ENCODE results near the gene C11orf86. TPM values are rescaled to one million over a fixed set of nuclear protein-coding genes. Genes with fewer than 3 reads are reported as not detected.

C11orf86 gene
- total and polyA plus RNA-seq, 4 experiments from 2014 or later, result not detected

DNA sequence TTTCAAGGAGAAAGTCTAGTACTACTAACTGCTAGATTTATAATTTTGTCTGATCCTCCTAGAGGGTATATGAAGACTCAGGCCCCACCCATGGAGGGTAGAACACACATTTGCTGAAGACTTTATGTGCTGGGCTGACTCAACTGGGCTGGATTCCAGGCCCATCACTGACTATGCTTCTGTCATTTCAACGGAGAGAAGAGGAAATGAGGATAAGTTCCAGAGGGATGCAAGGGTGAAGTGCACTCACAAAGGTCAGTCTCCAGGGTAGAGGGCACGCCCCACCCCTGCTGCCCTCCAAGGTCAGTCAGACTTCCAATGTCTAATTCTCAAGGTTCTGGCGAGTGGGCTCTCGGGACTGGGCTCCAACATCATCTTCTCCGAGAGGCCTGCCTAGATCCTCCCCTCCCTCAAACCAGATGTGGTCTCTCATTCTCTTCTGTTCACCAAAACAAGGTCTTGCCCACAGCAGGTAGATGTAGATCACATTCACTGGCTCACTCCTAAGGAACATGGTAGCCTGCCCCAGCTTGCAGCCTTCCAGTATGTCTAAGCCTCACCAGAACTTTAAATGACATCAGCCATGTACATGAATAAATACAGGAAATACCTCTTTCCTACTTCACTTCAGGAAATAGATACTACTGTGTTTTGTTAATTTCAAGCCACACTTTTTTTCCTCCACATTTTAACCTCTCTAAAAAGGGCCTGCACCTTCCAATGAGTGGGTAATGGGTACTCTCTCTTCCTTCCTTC is 7.3 kb upstream of the C11orf86 start:
- Histone ChIP-seq H3K27ac (ENCODE audit: low read depth, low read length) (no peak overlapping the region), H3K4me3 (ENCODE audit: low read length in 2 of 2) (no peak overlapping the region), H3K36me3 (ENCODE audit: insufficient read depth, low read length) (no peaks in the 10 kb centered on the region), H3K9me3 (ENCODE audit: control insufficient read depth in 1 of 2, low read length in 2 of 2) (no peaks in the 10 kb centered on the region), H3K27me3 (ENCODE audit: insufficient read depth, low read length) (no peaks in the 10 kb centered on the region), H3K4me1 (ENCODE audit: insufficient read depth, low read length) (no peaks in the 10 kb centered on the region)
- no peak for DNase-seq
- CTCF ChIA-PET (ENCODE audit: partially characterized antibody), result no interaction called here
- POLR2A ChIA-PET (ENCODE audit: partially characterized antibody), result no interaction called here
- peaks cover 4 to 8% of the 10 kb centered on the region in 2 donors for H3K27me3 Mint-ChIP-seq
- H3K27ac Mint-ChIP-seq, result no peak overlapping the region
- H3K4me1 Mint-ChIP-seq, result peaks cover 0 to 5% (median 2%) of the 10 kb centered on the region in 4 donors
- H3K4me3 Mint-ChIP-seq, result no peak overlapping the region
- H3K36me3 Mint-ChIP-seq, result no peaks in the 10 kb centered on the region
- H3K9me3 Mint-ChIP-seq, result peaks cover 0 to 5% (median 0%) of the 10 kb centered on the region in 8 donors
- intact Hi-C loops (cut with micrococcal nuclease), result no loop called here

DNA sequence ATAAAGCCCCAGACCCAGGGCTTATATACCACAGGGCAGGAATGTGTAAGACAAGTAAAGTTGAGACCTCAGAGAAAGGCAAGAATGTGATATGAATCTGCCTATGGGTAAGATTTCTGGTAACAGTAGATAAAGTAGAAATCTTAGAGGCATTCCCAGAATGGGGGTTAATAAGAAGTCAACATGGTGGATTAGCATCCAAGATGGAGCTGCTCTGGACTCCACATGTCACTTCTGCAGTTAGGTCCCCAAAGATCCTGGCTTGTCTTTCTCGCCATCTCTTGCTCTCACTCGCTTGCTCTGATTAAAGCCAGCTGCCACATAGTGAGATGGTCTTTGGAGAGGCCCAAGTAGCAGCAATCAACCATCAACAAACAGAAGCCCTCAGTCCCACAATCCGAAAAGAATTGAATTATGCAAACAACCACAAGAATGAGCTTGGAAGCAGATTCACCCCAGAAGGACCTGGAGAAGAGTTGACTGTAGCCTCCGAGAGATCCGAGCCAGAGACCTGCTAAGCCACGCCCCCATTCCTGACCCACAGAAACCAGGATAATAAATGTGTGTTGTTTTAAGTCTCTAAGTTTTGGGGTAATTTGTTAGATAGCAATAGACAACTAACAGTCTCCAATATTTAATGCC is 5.4 kb upstream of the C11orf86 start:
- POLR2A ChIA-PET (ENCODE audit: partially characterized antibody), result no interaction called here
- no peak overlapping the region for H3K27ac Mint-ChIP-seq
- H3K9me3 Mint-ChIP-seq, result peaks cover 0 to 5% (median 0%) of the 10 kb centered on the region in 8 donors
- Histone ChIP-seq H3K4me1 (ENCODE audit: insufficient read depth, low read length) (no peaks in the 10 kb centered on the region), H3K27me3 (ENCODE audit: insufficient read depth, low read length) (no peaks in the 10 kb centered on the region), H3K36me3 (ENCODE audit: insufficient read depth, low read length) (no peaks in the 10 kb centered on the region), H3K4me3 (ENCODE audit: low read length in 2 of 2) (no peak overlapping the region), H3K27ac (ENCODE audit: low read depth, low read length) (no peak overlapping the region), H3K9me3 (ENCODE audit: control insufficient read depth in 1 of 2, low read length in 2 of 2) (no peaks in the 10 kb centered on the region)
- intact Hi-C loops (cut with micrococcal nuclease), result loop anchor here (10.0 kb wide), 1 partner anchor 275 kb away; no protein-coding TSS in a partner anchor
- peaks cover 0 to 5% (median 2%) of the 10 kb centered on the region in 4 donors for H3K4me1 Mint-ChIP-seq
- no peak for DNase-seq
- no peak overlapping the region for H3K4me3 Mint-ChIP-seq
- no peaks in the 10 kb centered on the region for H3K36me3 Mint-ChIP-seq
- H3K27me3 Mint-ChIP-seq, result peaks cover 5 to 8% of the 10 kb centered on the region in 2 donors
- CTCF ChIA-PET (ENCODE audit: partially characterized antibody), result no interaction called here

DNA sequence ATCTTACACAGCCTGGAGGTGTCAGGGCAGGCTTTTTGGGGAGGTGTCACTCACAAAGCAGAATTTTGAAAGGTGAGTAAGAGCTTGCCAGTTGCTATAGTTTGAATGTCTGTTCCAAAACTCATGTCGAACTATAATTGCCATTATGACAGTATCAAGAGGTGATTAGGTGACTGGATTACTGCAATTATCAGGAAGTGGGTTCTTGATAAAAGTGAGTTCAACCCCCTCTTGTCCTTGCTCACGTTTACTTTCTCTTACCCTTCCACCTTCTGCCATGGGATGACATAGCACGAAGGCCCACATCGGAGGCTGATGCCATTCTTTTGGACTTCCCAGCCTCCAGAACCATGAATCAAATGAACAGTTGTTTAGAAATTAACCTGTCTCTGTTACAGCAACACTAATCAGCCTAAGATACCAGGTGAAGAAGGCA is 4.7 kb upstream of the C11orf86 start:
- CTCF ChIA-PET (ENCODE audit: partially characterized antibody), result no interaction called here
- Histone ChIP-seq H3K27me3 (ENCODE audit: insufficient read depth, low read length) (no peaks in the 10 kb centered on the region), H3K36me3 (ENCODE audit: insufficient read depth, low read length) (no peaks in the 10 kb centered on the region), H3K9me3 (ENCODE audit: control insufficient read depth in 1 of 2, low read length in 2 of 2) (no peaks in the 10 kb centered on the region), H3K27ac (ENCODE audit: low read depth, low read length) (no peak overlapping the region), H3K4me1 (ENCODE audit: insufficient read depth, low read length) (no peaks in the 10 kb centered on the region), H3K4me3 (ENCODE audit: low read length in 2 of 2) (no peak overlapping the region)
- H3K36me3 Mint-ChIP-seq, result no peaks in the 10 kb centered on the region
- no peak for DNase-seq
- H3K4me1 Mint-ChIP-seq, result peaks cover 0 to 5% (median 2%) of the 10 kb centered on the region in 4 donors
- no peak overlapping the region for H3K4me3 Mint-ChIP-seq
- POLR2A ChIA-PET (ENCODE audit: partially characterized antibody), result no interaction called here
- H3K9me3 Mint-ChIP-seq, result peaks cover 0 to 5% (median 0%) of the 10 kb centered on the region in 8 donors
- peaks cover 5 to 8% of the 10 kb centered on the region in 2 donors for H3K27me3 Mint-ChIP-seq
- intact Hi-C loops (cut with micrococcal nuclease), result loop anchor here (10.0 kb wide), 1 partner anchor 276 kb away; no protein-coding TSS in a partner anchor
- no peak overlapping the region for H3K27ac Mint-ChIP-seq

- H3K4me3 ChIP-seq (ENCODE audit: low read length in 2 of 2), result no peak overlapping the region
- H3K36me3 ChIP-seq (ENCODE audit: insufficient read depth, low read length), result no peaks in the 10 kb centered on the region
- H3K4me1 Mint-ChIP-seq, result peaks cover 0 to 3% (median under 1%) of the 10 kb centered on the region in 4 donors
- no peaks in the 10 kb centered on the region for H3K9me3 ChIP-seq (ENCODE audit: control insufficient read depth in 1 of 2, low read length in 2 of 2)
- H3K4me3 Mint-ChIP-seq, result no peak overlapping the region
- ChIA-PET CTCF (ENCODE audit: partially characterized antibody) (no interaction called here), POLR2A (ENCODE audit: partially characterized antibody) (no interaction called here)
- intact Hi-C loops (cut with micrococcal nuclease), result loop anchor here (10.0 kb wide), 1 partner anchor 276 kb away; no protein-coding TSS in a partner anchor
- peaks cover 0 to 5% (median 0%) of the 10 kb centered on the region in 8 donors for H3K9me3 Mint-ChIP-seq
- H3K4me1 ChIP-seq (ENCODE audit: insufficient read depth, low read length), result no peaks in the 10 kb centered on the region
- no peak overlapping the region for H3K27ac Mint-ChIP-seq
- DNase-seq, result no peak
- no peak overlapping the region for H3K27ac ChIP-seq (ENCODE audit: low read depth, low read length)
- H3K36me3 Mint-ChIP-seq, result no peaks in the 10 kb centered on the region
- no peaks in the 10 kb centered on the region for H3K27me3 ChIP-seq (ENCODE audit: insufficient read depth, low read length)
- H3K27me3 Mint-ChIP-seq, result peaks cover 6 to 10% of the 10 kb centered on the region in 2 donors
Measured at GRCh38 chr11:66970807-66971442, 4.2 kb upstream of the C11orf86 start.

DNA sequence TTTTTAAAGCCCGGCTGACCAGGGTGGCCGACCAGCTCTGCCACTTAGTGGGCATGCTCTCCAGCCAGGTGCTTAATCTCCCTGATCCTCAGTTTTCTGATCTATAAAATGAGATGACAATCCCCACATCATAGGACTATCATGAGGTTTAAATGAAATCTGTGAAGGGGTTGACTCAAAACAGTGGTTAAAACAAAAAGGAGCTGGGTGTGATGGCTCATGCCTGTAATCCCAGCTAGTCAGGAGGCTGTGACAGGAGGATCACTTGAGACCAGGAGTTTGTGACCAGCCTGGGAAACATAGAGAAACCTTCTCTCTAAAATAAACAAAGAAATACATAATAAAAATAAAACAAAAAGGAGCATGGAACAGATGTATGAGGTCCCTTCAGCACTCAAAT is 3.6 kb upstream of the C11orf86 start:
- H3K27me3 Mint-ChIP-seq, result peaks cover 6 to 10% of the 10 kb centered on the region in 2 donors
- H3K36me3 Mint-ChIP-seq, result no peaks in the 10 kb centered on the region
- intact Hi-C loops (cut with micrococcal nuclease), result loop anchor here (10.0 kb wide), 1 partner anchor 277 kb away; no protein-coding TSS in a partner anchor
- ChIA-PET POLR2A (ENCODE audit: partially characterized antibody) (no interaction called here), CTCF (ENCODE audit: partially characterized antibody) (no interaction called here)
- H3K36me3 ChIP-seq (ENCODE audit: insufficient read depth, low read length), result no peaks in the 10 kb centered on the region
- H3K4me3 ChIP-seq (ENCODE audit: low read length in 2 of 2), result no peak overlapping the region
- no peaks in the 10 kb centered on the region for H3K27me3 ChIP-seq (ENCODE audit: insufficient read depth, low read length)
- peaks cover 0 to 5% (median 0%) of the 10 kb centered on the region in 8 donors for H3K9me3 Mint-ChIP-seq
- H3K4me1 ChIP-seq (ENCODE audit: insufficient read depth, low read length), result no peaks in the 10 kb centered on the region
- H3K9me3 ChIP-seq (ENCODE audit: control insufficient read depth in 1 of 2, low read length in 2 of 2), result no peaks in the 10 kb centered on the region
- no peak overlapping the region for H3K4me3 Mint-ChIP-seq
- H3K27ac Mint-ChIP-seq, result no peak overlapping the region
- DNase-seq, result no peak
- no peaks in the 10 kb centered on the region for H3K4me1 Mint-ChIP-seq
- no peak overlapping the region for H3K27ac ChIP-seq (ENCODE audit: low read depth, low read length)

- H3K9me3 ChIP-seq (ENCODE audit: control insufficient read depth in 1 of 2, low read length in 2 of 2), result peaks cover 0 to 3% of the 10 kb centered on the region in 2 donors
- H3K36me3 Mint-ChIP-seq, result no peaks in the 10 kb centered on the region
- ChIA-PET POLR2A (ENCODE audit: partially characterized antibody) (no interaction called here), CTCF (ENCODE audit: partially characterized antibody) (no interaction called here)
- no peaks in the 10 kb centered on the region for H3K4me1 Mint-ChIP-seq
- H3K4me3 Mint-ChIP-seq, result no peak overlapping the region
- no peaks in the 10 kb centered on the region for H3K36me3 ChIP-seq (ENCODE audit: insufficient read depth, low read length)
- no peaks in the 10 kb centered on the region for H3K4me1 ChIP-seq (ENCODE audit: insufficient read depth, low read length)
- no peak for DNase-seq
- no peaks in the 10 kb centered on the region for H3K27me3 ChIP-seq (ENCODE audit: insufficient read depth, low read length)
- peaks cover 0 to 10% (median 3%) of the 10 kb centered on the region in 8 donors for H3K9me3 Mint-ChIP-seq
- peaks cover 8 to 10% of the 10 kb centered on the region in 2 donors for H3K27me3 Mint-ChIP-seq
- H3K27ac Mint-ChIP-seq, result peak overlapping the region in 1 of 7 donors; percentile 38
- H3K4me3 ChIP-seq (ENCODE audit: low read length in 2 of 2), result no peak overlapping the region
- no peak overlapping the region for H3K27ac ChIP-seq (ENCODE audit: low read depth, low read length)
- intact Hi-C loops (cut with micrococcal nuclease), result loop anchor here (10.0 kb wide), 1 partner anchor 279 kb away; no protein-coding TSS in a partner anchor
Measured at GRCh38 chr11:66973956-66974580, 1.0 kb upstream of the C11orf86 start.
